Tibial artery (tissue), 4 donors: ENCODE measurements around the gene RAD18.

ENCODE experiments used
- DNase-seq, 2 donors: peaks; one replicate each; pipeline ENCODE4 v3.0.0-alpha.2; 2019
- H3K27ac ChIP-seq, 2 donors: fragments of 200-600 bp; sonication (generic) in 1 of 2; 1 replicate in 1 of 2; 2 replicates in 1 of 2; pipeline ENCODE4 v1.5.1; 2018 to 2019; ENCODE audit warnings: mild to moderate bottlenecking in 1 of 2
- H3K27me3 ChIP-seq, 2 donors: fragments of 200-600 bp; sonication (generic) in 1 of 2; one replicate each; pipeline versions ENCODE4 v1.5.1 to v1.6.0; 2016 to 2019
- H3K36me3 ChIP-seq, 3 donors: fragments of 200-600 bp; sonication (generic) in 2 of 3; one replicate each; pipeline ENCODE4 v1.5.1; 2016 to 2019; ENCODE audit warnings: mild to moderate bottlenecking in 2 of 3
- H3K4me1 ChIP-seq, 4 donors: fragments of 200-600 bp; sonication (generic) in 2 of 4; 1 replicate in 3 of 4; 2 replicates in 1 of 4; pipeline ENCODE4 v1.5.1; 2016 to 2019
- H3K4me3 ChIP-seq, 2 donors: fragments of 200-600 bp; sonication (generic) in 1 of 2; 1 replicate in 1 of 2; 2 replicates in 1 of 2; pipeline ENCODE4 v1.5.1; 2018 to 2019; ENCODE audit warnings: mild to moderate bottlenecking in 2 of 2
- H3K9me3 ChIP-seq, 3 donors: fragments of 200-600 bp; sonication (generic) in 1 of 3; one replicate each; pipeline ENCODE4 v1.5.1; 2016 to 2019
- intact Hi-C: fragments of 100-400 bp; cut with DNase I; formaldehyde crosslinking; loops from one replicate; pipeline ENCODE4 v1.15.0; 2023; ENCODE audit warnings: low total_unique reads
- TF ChIP-seq, protein P1 (sequence below), 2 experiments: fragments of 200-600 bp in 1 of 2; fragments of 450-650 bp in 1 of 2; IDR thresholded peaks; one replicate each; pipeline ENCODE4 v1.5.1; 2017 to 2019; ENCODE audit warnings: antibody characterized with exemption in 2 of 2, mild to moderate bottlenecking in 1 of 2, moderate library complexity in 1 of 2

RAD18 gene

DNA sequence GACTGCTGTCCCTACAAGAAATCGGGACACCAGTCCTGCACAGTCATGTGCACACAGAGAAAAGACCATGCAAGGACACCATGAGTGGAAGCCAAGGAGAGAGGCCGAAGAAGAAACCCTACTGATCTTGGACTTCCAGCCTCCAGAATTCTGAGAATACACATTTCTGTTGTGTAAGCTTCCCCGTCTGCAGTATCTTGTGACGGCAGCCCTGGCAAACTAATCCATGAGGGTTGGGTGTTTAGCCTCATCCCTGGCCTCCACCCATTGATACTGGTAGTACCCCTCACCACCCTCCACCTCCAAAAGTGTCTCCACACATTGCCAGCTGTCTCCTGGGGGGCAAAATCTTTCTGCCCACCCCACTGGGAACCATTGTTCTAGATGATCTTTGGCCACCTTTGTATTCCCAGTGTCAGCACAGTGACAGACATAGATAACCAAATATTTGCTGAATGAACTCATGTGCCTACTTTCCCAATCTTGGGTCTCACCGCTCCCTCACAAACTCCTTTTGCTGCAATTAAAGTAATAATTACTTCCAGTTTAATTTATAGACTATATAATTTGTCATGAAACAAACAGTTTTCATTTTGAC is 83.8 kb downstream of the RAD18 start:
- H3K27ac ChIP-seq = no peak overlapping the region
- intact Hi-C loops = no loop called here
- peaks cover 0 to 31% (median 5%) of the 10 kb centered on the region in 3 donors for H3K36me3 ChIP-seq
- H3K4me3 ChIP-seq = no peak overlapping the region
- H3K4me1 ChIP-seq = no peaks in the 10 kb centered on the region
- H3K27me3 ChIP-seq = no peaks in the 10 kb centered on the region
- no peaks in the 10 kb centered on the region for H3K9me3 ChIP-seq
- no peak for DNase-seq
- TF ChIP-seq, protein P1, sequence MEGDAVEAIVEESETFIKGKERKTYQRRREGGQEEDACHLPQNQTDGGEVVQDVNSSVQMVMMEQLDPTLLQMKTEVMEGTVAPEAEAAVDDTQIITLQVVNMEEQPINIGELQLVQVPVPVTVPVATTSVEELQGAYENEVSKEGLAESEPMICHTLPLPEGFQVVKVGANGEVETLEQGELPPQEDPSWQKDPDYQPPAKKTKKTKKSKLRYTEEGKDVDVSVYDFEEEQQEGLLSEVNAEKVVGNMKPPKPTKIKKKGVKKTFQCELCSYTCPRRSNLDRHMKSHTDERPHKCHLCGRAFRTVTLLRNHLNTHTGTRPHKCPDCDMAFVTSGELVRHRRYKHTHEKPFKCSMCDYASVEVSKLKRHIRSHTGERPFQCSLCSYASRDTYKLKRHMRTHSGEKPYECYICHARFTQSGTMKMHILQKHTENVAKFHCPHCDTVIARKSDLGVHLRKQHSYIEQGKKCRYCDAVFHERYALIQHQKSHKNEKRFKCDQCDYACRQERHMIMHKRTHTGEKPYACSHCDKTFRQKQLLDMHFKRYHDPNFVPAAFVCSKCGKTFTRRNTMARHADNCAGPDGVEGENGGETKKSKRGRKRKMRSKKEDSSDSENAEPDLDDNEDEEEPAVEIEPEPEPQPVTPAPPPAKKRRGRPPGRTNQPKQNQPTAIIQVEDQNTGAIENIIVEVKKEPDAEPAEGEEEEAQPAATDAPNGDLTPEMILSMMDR (IDR thresholded peaks at IDR 0.05) = no peak

- DNase-seq = no peak
- Histone ChIP-seq H3K27ac (no peak overlapping the region), H3K4me3 (no peak overlapping the region), H3K27me3 (no peaks in the 10 kb centered on the region), H3K36me3 (peaks cover 0 to 23% (median 3%) of the 10 kb centered on the region in 3 donors), H3K4me1 (no peaks in the 10 kb centered on the region), H3K9me3 (no peaks in the 10 kb centered on the region)
- intact Hi-C loops = no loop called here
- TF ChIP-seq, protein P1 (IDR thresholded peaks at IDR 0.05) = no peak
Measured at GRCh38 chr3:8875836-8876235, 87.4 kb downstream of the RAD18 start.

DNA sequence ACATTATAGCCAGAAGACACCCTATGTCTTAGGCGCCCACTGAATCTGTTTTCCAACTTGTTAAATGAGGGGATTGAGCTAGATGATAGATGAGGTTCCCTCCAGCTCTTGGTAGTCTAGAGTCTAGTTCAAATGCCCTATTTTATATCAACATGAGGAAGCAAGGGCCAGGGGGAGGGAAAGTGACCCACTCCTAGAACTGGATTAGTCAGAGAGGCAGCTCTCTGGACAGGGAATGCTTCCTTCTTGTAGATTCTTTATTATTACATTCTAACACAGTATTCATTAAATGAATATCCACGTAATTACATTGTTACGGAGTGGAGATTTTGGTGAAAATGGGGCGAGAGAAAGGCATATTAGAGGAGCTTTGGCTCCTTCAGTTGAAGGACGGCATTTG is 89.5 kb downstream of the RAD18 start:
- no peak overlapping the region for H3K4me3 ChIP-seq
- H3K36me3 ChIP-seq = peaks cover 0 to 9% (median 0%) of the 10 kb centered on the region in 3 donors
- H3K9me3 ChIP-seq = no peaks in the 10 kb centered on the region
- no peaks in the 10 kb centered on the region for H3K27me3 ChIP-seq
- H3K4me1 ChIP-seq = no peaks in the 10 kb centered on the region
- intact Hi-C loops = no loop called here
- TF ChIP-seq, protein P1 (IDR thresholded peaks at IDR 0.05) = no peak
- no peak for DNase-seq
- no peak overlapping the region for H3K27ac ChIP-seq

- intact Hi-C loops = no loop called here
Measured at GRCh38 chr3:8872261-8872660, 91.0 kb downstream of the RAD18 start.

GRCh38 chr3:8871306-8871705 is 92.0 kb downstream of the RAD18 start:
- no peak for DNase-seq
- H3K4me3 ChIP-seq = no peak overlapping the region
- no peaks in the 10 kb centered on the region for H3K9me3 ChIP-seq
- H3K27me3 ChIP-seq = no peaks in the 10 kb centered on the region
- no peaks in the 10 kb centered on the region for H3K36me3 ChIP-seq
- H3K27ac ChIP-seq = no peak overlapping the region
- H3K4me1 ChIP-seq = no peaks in the 10 kb centered on the region
- intact Hi-C loops = no loop called here
- TF ChIP-seq, protein P1 (IDR thresholded peaks at IDR 0.05) = no peak

More at GRCh38 chr3:8872261-8872660, 91.0 kb downstream of the RAD18 start:
- H3K36me3 ChIP-seq = peaks cover 0 to 5% (median 0%) of the 10 kb centered on the region in 3 donors
- H3K27ac ChIP-seq = no peak overlapping the region
- no peaks in the 10 kb centered on the region for H3K4me1 ChIP-seq
- no peaks in the 10 kb centered on the region for H3K27me3 ChIP-seq
- H3K9me3 ChIP-seq = no peaks in the 10 kb centered on the region
- TF ChIP-seq, protein P1 (IDR thresholded peaks at IDR 0.05) = no peak
- no peak overlapping the region for H3K4me3 ChIP-seq
- no peak for DNase-seq

GRCh38 chr3:8870134-8870533 is 93.1 kb downstream of the RAD18 start:
- TF ChIP-seq, protein P1 (IDR thresholded peaks at IDR 0.05) = no peak
- H3K27me3 ChIP-seq = no peaks in the 10 kb centered on the region
- intact Hi-C loops = no loop called here
- H3K27ac ChIP-seq = no peak overlapping the region
- no peaks in the 10 kb centered on the region for H3K4me1 ChIP-seq
- no peak for DNase-seq
- H3K9me3 ChIP-seq = no peaks in the 10 kb centered on the region
- H3K36me3 ChIP-seq = no peaks in the 10 kb centered on the region
- no peak overlapping the region for H3K4me3 ChIP-seq
